Caco-2 (cell line): ENCODE data around the gene GALNT17. TPM values are rescaled to one million over a fixed set of nuclear protein-coding genes. Genes with fewer than 3 reads are reported as not detected.

Experiments
- BruUV-seq: library from RNA; stranded (reverse); fragments of 400-500 nt; replicated peaks from 2 replicates; lab custom pipeline; 2021; lab: Mats Ljungman, UMichigan
- CTCF ChIA-PET: fragments of 300-600 bp; sonication (Branson Sonifier 250); formaldehyde crosslinking; loops from one replicate; lab custom pipeline; 2022; ENCODE audit warnings: antibody characterized with exemption; lab: Charles Lee
- POLR2A ChIA-PET: fragments of 300-600 bp; sonication (Branson Sonifier 250); formaldehyde crosslinking; loops from one replicate; lab custom pipeline; 2022; ENCODE audit warnings: antibody characterized with exemption; lab: Charles Lee
- DNase-seq, 2 experiments: peaks; one replicate each; pipeline versions ENCODE4 v3.0.0 to v3.0.0-alpha.2; 2020 to 2022
- H3K27me3 ChIP-seq: replicated peaks from 2 replicates; pipeline ENCODE4 v1.6.0; 2011; ENCODE audit warnings: low read length; ENCODE audit not compliant: control insufficient read depth, insufficient read depth
- H3K36me3 ChIP-seq: 2 replicates; pipeline ENCODE4 v1.5.1; 2011; ENCODE audit warnings: low read length; ENCODE audit not compliant: control insufficient read depth, insufficient read depth
- H3K4me1 ChIP-seq: fragments of 250-450 bp; sonication (Bioruptor Pico); 2 replicates; pipeline ENCODE4 v1.5.1; 2020; ENCODE audit warnings: mild to moderate bottlenecking
- H3K4me3 ChIP-seq: 2 replicates; pipeline ENCODE4 v1.5.1; 2011; ENCODE audit warnings: low read depth, mild to moderate bottlenecking, control low read depth, low read length
- H3K9me3 ChIP-seq: fragments of 250-450 bp; sonication (Bioruptor Pico); 2 replicates; pipeline ENCODE4 v1.5.1; 2020; ENCODE audit warnings: mild to moderate bottlenecking, moderate library complexity
- H3K27ac Mint-ChIP-seq: one replicate; pipeline ENCODE4 v1.8.0; 2022; ENCODE audit warnings: mixed read lengths; ENCODE audit not compliant: unreplicated experiment
- H3K27me3 Mint-ChIP-seq: one replicate; pipeline ENCODE4 v1.8.0; 2022; ENCODE audit warnings: mixed read lengths; ENCODE audit not compliant: insufficient read depth, unreplicated experiment
- H3K36me3 Mint-ChIP-seq: one replicate; pipeline ENCODE4 v1.8.0; 2022; ENCODE audit warnings: mild to moderate bottlenecking, mixed read lengths; ENCODE audit not compliant: insufficient read depth, unreplicated experiment
- H3K4me1 Mint-ChIP-seq: one replicate; pipeline ENCODE4 v1.8.0; 2022; ENCODE audit warnings: low read depth, mixed read lengths; ENCODE audit not compliant: unreplicated experiment
- H3K4me3 Mint-ChIP-seq: one replicate; pipeline ENCODE4 v1.8.0; 2022; ENCODE audit warnings: mild to moderate bottlenecking, moderate library complexity, mixed read lengths; ENCODE audit not compliant: unreplicated experiment
- H3K9me3 Mint-ChIP-seq: one replicate; pipeline ENCODE4 v1.8.0; 2022; ENCODE audit warnings: mixed read lengths; ENCODE audit not compliant: unreplicated experiment
- CTCF ChIP-seq, 2 experiments: fragments of 200-600 bp in 1 of 2; IDR thresholded peaks; 1 replicate in 1 of 2; 2 replicates in 1 of 2; pipeline versions ENCODE4 v1.5.1 to v1.8.0; 2011 to 2022; ENCODE audit warnings: antibody characterized with exemption in 1 of 2, control low read depth in 1 of 2, inconsistent platforms in 1 of 2, low read depth in 1 of 2, low read length in 1 of 2, mild to moderate bottlenecking in 1 of 2, moderate library complexity in 1 of 2; ENCODE audit not compliant: insufficient read depth in 1 of 2, severe bottlenecking in 1 of 2, unreplicated experiment in 1 of 2
- intact Hi-C: fragments of 100-400 bp; cut with micrococcal nuclease; formaldehyde crosslinking; loops from one replicate; pipeline ENCODE4 v1.10.0; 2022; ENCODE audit not compliant: unreplicated experiment
- total RNA-seq: library from RNA; stranded (reverse); gene quantifications from 2 replicates; pipeline ENCODE4 v1.2.3, GENCODE V29; 2022

GALNT17 gene
- total RNA-seq, 1 experiment from 2014 or later: not detected

GRCh38 chr7:71300603-71301002 lies 168.7 kb downstream of the GALNT17 start:
- intact Hi-C loops: no loop called here

GRCh38 chr7:71301167-71301566 lies 169.2 kb downstream of the GALNT17 start:
- Histone ChIP-seq H3K36me3 (no peaks in the 10 kb centered on the region), H3K27me3 (no peaks in the 10 kb centered on the region), H3K4me3 (no peak overlapping the region), H3K4me1 (no peaks in the 10 kb centered on the region), H3K9me3 (no peaks in the 10 kb centered on the region)
- Mint-ChIP-seq H3K4me1 (no peaks in the 10 kb centered on the region), H3K27ac (no peak overlapping the region), H3K27me3 (no peaks in the 10 kb centered on the region), H3K36me3 (no peaks in the 10 kb centered on the region), H3K4me3 (no peak overlapping the region), H3K9me3 (peaks cover 4% of the 10 kb centered on the region)
- intact Hi-C loops: no loop called here
- POLR2A ChIA-PET: no interaction called here
- BruUV-seq: no TSS peak
- CTCF ChIA-PET: no interaction called here
- no peak for DNase-seq
- no peak for TF ChIP-seq CTCF (IDR thresholded peaks at IDR 0.05; ENCODE audit: insufficient read depth in 1 of 2, low read depth in 1 of 2, low read length in 1 of 2, severe bottlenecking in 1 of 2, unreplicated experiment in 1 of 2)

More at GRCh38 chr7:71300603-71301002, 168.7 kb downstream of the GALNT17 start:
- no peak overlapping the region for H3K4me3 Mint-ChIP-seq
- no peaks in the 10 kb centered on the region for H3K27me3 ChIP-seq
- no peaks in the 10 kb centered on the region for H3K36me3 ChIP-seq
- no peaks in the 10 kb centered on the region for H3K36me3 Mint-ChIP-seq
- CTCF ChIA-PET: no interaction called here
- H3K27ac Mint-ChIP-seq: no peak overlapping the region
- BruUV-seq: no TSS peak
- no peaks in the 10 kb centered on the region for H3K4me1 ChIP-seq
- H3K4me1 Mint-ChIP-seq: no peaks in the 10 kb centered on the region
- H3K9me3 ChIP-seq: no peaks in the 10 kb centered on the region
- H3K4me3 ChIP-seq: no peak overlapping the region
- POLR2A ChIA-PET: no interaction called here
- no peak for TF ChIP-seq CTCF (IDR thresholded peaks at IDR 0.05; ENCODE audit: insufficient read depth in 1 of 2, low read depth in 1 of 2, low read length in 1 of 2, severe bottlenecking in 1 of 2, unreplicated experiment in 1 of 2)
- DNase-seq: no peak
- H3K27me3 Mint-ChIP-seq: no peaks in the 10 kb centered on the region
- no peaks in the 10 kb centered on the region for H3K9me3 Mint-ChIP-seq

- Mint-ChIP-seq H3K36me3 (no peaks in the 10 kb centered on the region), H3K4me3 (no peak overlapping the region), H3K27me3 (no peaks in the 10 kb centered on the region), H3K4me1 (no peaks in the 10 kb centered on the region), H3K27ac (no peak overlapping the region), H3K9me3 (peaks cover 10% of the 10 kb centered on the region)
- H3K27me3 ChIP-seq: no peaks in the 10 kb centered on the region
- intact Hi-C loops: no loop called here
- no peaks in the 10 kb centered on the region for H3K4me1 ChIP-seq
- ChIA-PET POLR2A (no interaction called here), CTCF (no interaction called here)
- no peak for DNase-seq
- H3K4me3 ChIP-seq: no peak overlapping the region
- no peaks in the 10 kb centered on the region for H3K36me3 ChIP-seq
- no peaks in the 10 kb centered on the region for H3K9me3 ChIP-seq
- TF ChIP-seq CTCF (IDR thresholded peaks at IDR 0.05; ENCODE audit: insufficient read depth in 1 of 2, low read depth in 1 of 2, low read length in 1 of 2, severe bottlenecking in 1 of 2, unreplicated experiment in 1 of 2): no peak
- BruUV-seq: no TSS peak
Measured at GRCh38 chr7:71303566-71303965, 171.6 kb downstream of the GALNT17 start.
